ENCODE data around the gene ZNF644.
"Not testable (repeated sequence)": the region's sequence is repeated elsewhere in the genome, so short reads cannot be mapped to it uniquely, and the experiment has no call there.

The ZNF644 gene

GRCh38 chr1:90986953-90987352 is 34.9 kb downstream of the ZNF644 start:
- no peak for DNase-seq (ENCODE audit: low read depth in 2 of 2)

GRCh38 chr1:90977522-90977921 is 44.3 kb downstream of the ZNF644 start:
- no peak for DNase-seq (ENCODE audit: low read depth in 2 of 2)

- DNase-seq (ENCODE audit: low read depth in 2 of 2): no peak
These were observed 47.7 kb downstream of the ZNF644 start for GRCh38 chr1:90973897-90974798.

GRCh38 chr1:90970208-90970607 is 51.6 kb downstream of the ZNF644 start:
- no peak for DNase-seq (ENCODE audit: low read depth in 2 of 2)

- DNase-seq (ENCODE audit: low read depth in 2 of 2): no peak
These were observed 52.6 kb downstream of the ZNF644 start for GRCh38 chr1:90969241-90969640.

GRCh38 chr1:90964444-90965035 is 57.3 kb downstream of the ZNF644 start:
- no peak for DNase-seq (ENCODE audit: low read depth in 2 of 2)

GRCh38 chr1:90963651-90964050 is 58.2 kb downstream of the ZNF644 start:
- no peak for DNase-seq (ENCODE audit: low read depth in 2 of 2)

GRCh38 chr1:90963236-90963635 is 58.6 kb downstream of the ZNF644 start:
- no peak for DNase-seq (ENCODE audit: low read depth in 2 of 2)

- DNase-seq (ENCODE audit: low read depth in 2 of 2): no peak
These were observed 62.3 kb downstream of the ZNF644 start for GRCh38 chr1:90959352-90960206.

GRCh38 chr1:90957497-90957896 is 64.3 kb downstream of the ZNF644 start:
- no peak for DNase-seq (ENCODE audit: low read depth in 2 of 2)

- DNase-seq (ENCODE audit: low read depth in 2 of 2): no peak
These were observed 66.1 kb downstream of the ZNF644 start for GRCh38 chr1:90955769-90956168.

GRCh38 chr1:90952906-90953305 is 68.9 kb downstream of the ZNF644 start:
- no peak for DNase-seq (ENCODE audit: low read depth in 2 of 2)

- no peak for DNase-seq (ENCODE audit: low read depth in 2 of 2)
These were observed 70.8 kb downstream of the ZNF644 start for GRCh38 chr1:90951009-90951408.

- DNase-seq (ENCODE audit: low read depth in 2 of 2): no peak
These were observed 73.5 kb downstream of the ZNF644 start for GRCh38 chr1:90948301-90948700.

- DNase-seq (ENCODE audit: low read depth in 2 of 2): no peak
These were observed 75.2 kb downstream of the ZNF644 start for GRCh38 chr1:90946630-90947029.

- no peak for DNase-seq (ENCODE audit: low read depth in 2 of 2)
These were observed 76.5 kb downstream of the ZNF644 start for GRCh38 chr1:90945287-90945686.

- no peak for DNase-seq (ENCODE audit: low read depth in 2 of 2)
These were observed 77.9 kb downstream of the ZNF644 start for GRCh38 chr1:90943966-90944365.

- DNase-seq (ENCODE audit: low read depth in 2 of 2): no peak
These were observed 81.1 kb downstream of the ZNF644 start for GRCh38 chr1:90940746-90941145.

- DNase-seq (ENCODE audit: low read depth in 2 of 2): no peak
These were observed 85.1 kb downstream of the ZNF644 start for GRCh38 chr1:90936731-90937130.

GRCh38 chr1:90936061-90936460 is 85.8 kb downstream of the ZNF644 start:
- no peak for DNase-seq (ENCODE audit: low read depth in 2 of 2)

GRCh38 chr1:90928231-90928630 is 93.6 kb downstream of the ZNF644 start:
- DNase-seq (ENCODE audit: low read depth in 2 of 2): not testable (repeated sequence)

- DNase-seq (ENCODE audit: low read depth in 2 of 2): not testable (repeated sequence)
These were observed 94.2 kb downstream of the ZNF644 start for GRCh38 chr1:90927674-90928073.
